H9 (cell line): ENCODE measurements around the gene BARD1. TPM values are rescaled to one million over a fixed set of nuclear protein-coding genes. Genes with fewer than 3 reads are reported as not detected.

Experiments used
- DNase-seq: peaks from one replicate; pipeline ENCODE4 v3.0.0-alpha.2; 2017
- H2AFZ ChIP-seq: one replicate; pipeline ENCODE4 v1.6.1; 2013; ENCODE audit warnings: mild to moderate bottlenecking, low read length, control low read depth, moderate library complexity
- H2AK5ac ChIP-seq: 2 replicates; pipeline ENCODE4 v1.6.1; 2013; ENCODE audit warnings: low read length, control low read depth, mixed read lengths; ENCODE audit not compliant: insufficient read length
- H2BK120ac ChIP-seq: one replicate; pipeline ENCODE4 v1.6.1; 2013; ENCODE audit warnings: low read depth, mild to moderate bottlenecking, low read length, control low read depth, inconsistent platforms; ENCODE audit not compliant: poor library complexity, severe bottlenecking
- H2BK12ac ChIP-seq: 2 replicates; pipeline ENCODE4 v1.6.1; 2013; ENCODE audit warnings: low read length, control low read depth, mixed read lengths, low read depth; ENCODE audit not compliant: insufficient read length
- H2BK15ac ChIP-seq: 2 replicates; pipeline ENCODE4 v1.6.1; 2013; ENCODE audit warnings: low read depth, low read length, control low read depth
- H2BK20ac ChIP-seq: one replicate; pipeline ENCODE4 v1.6.1; 2013; ENCODE audit warnings: low read depth, mild to moderate bottlenecking, low read length, control low read depth, inconsistent platforms; ENCODE audit not compliant: poor library complexity, severe bottlenecking
- H2BK5ac ChIP-seq: 2 replicates; pipeline ENCODE4 v1.6.1; 2013; ENCODE audit warnings: low read length, control low read depth, mixed read lengths; ENCODE audit not compliant: insufficient read length
- H3K14ac ChIP-seq: 2 replicates; pipeline ENCODE4 v1.6.1; 2013; ENCODE audit warnings: low read length, control low read depth; ENCODE audit not compliant: insufficient read depth
- H3K18ac ChIP-seq: 2 replicates; pipeline ENCODE4 v1.6.1; 2013; ENCODE audit warnings: low read depth, mild to moderate bottlenecking, mixed read lengths, low read length, control low read depth; ENCODE audit not compliant: insufficient read length
- H3K23ac ChIP-seq: 2 replicates; pipeline ENCODE4 v1.6.1; 2013; ENCODE audit warnings: low read length, control low read depth, mixed read lengths, low read depth; ENCODE audit not compliant: insufficient read length
- H3K23me2 ChIP-seq: 2 replicates; pipeline ENCODE4 v1.6.1; 2013; ENCODE audit warnings: low read depth, mild to moderate bottlenecking, mixed read lengths, low read length, control low read depth; ENCODE audit not compliant: insufficient read length, poor library complexity, severe bottlenecking
- H3K27ac ChIP-seq: 2 replicates; pipeline ENCODE4 v1.5.1; 2013; ENCODE audit warnings: low read length, control low read depth, mixed read lengths, low read depth; ENCODE audit not compliant: insufficient read length
- H3K27me3 ChIP-seq: 2 replicates; pipeline ENCODE4 v1.6.1; 2013; ENCODE audit warnings: low read length, control low read depth, inconsistent platforms; ENCODE audit not compliant: insufficient read depth
- H3K4ac ChIP-seq: 2 replicates; pipeline ENCODE4 v1.6.1; 2013; ENCODE audit warnings: low read depth, mild to moderate bottlenecking, control low read depth, inconsistent platforms, low read length, moderate library complexity
- H3K4me1 ChIP-seq: 2 replicates; pipeline ENCODE4 v1.6.1; 2013; ENCODE audit warnings: low read length, control low read depth, inconsistent platforms; ENCODE audit not compliant: insufficient read depth
- H3K4me2 ChIP-seq: 2 replicates; pipeline ENCODE4 v1.6.1; 2013; ENCODE audit warnings: low read length, control low read depth, mixed read lengths; ENCODE audit not compliant: insufficient read length, insufficient read depth
- H3K56ac ChIP-seq: 2 replicates; pipeline ENCODE4 v1.6.1; 2013; ENCODE audit warnings: low read depth, mild to moderate bottlenecking, mixed read lengths, low read length, control low read depth; ENCODE audit not compliant: insufficient read length
- H3K79me1 ChIP-seq: 2 replicates; pipeline ENCODE4 v1.6.1; 2013; ENCODE audit warnings: low read depth, mild to moderate bottlenecking, moderate library complexity, low read length, control low read depth, inconsistent platforms; ENCODE audit not compliant: insufficient read depth, poor library complexity, severe bottlenecking
- H3K79me2 ChIP-seq: 2 replicates; pipeline ENCODE4 v1.6.1; 2013; ENCODE audit warnings: low read length, control low read depth, inconsistent platforms; ENCODE audit not compliant: insufficient read depth
- H3K9ac ChIP-seq: 2 replicates; pipeline ENCODE4 v1.6.1; 2013; ENCODE audit warnings: low read length, control low read depth, mixed read lengths; ENCODE audit not compliant: insufficient read length; ENCODE audit errors: extremely low read depth
- H3K9me3 ChIP-seq: one replicate; pipeline ENCODE4 v1.6.1; 2013; ENCODE audit warnings: low read depth, low read length, inconsistent platforms; ENCODE audit not compliant: control insufficient read depth
- H3T11ph ChIP-seq: one replicate; pipeline ENCODE4 v1.6.1; 2013; ENCODE audit warnings: mild to moderate bottlenecking, low read length, control low read depth, inconsistent platforms
- H4K20me1 ChIP-seq: one replicate; pipeline ENCODE4 v1.6.1; 2013; ENCODE audit not compliant: control insufficient read depth, insufficient read length, insufficient read depth
- H4K5ac ChIP-seq: 2 replicates; pipeline ENCODE4 v1.6.1; 2013; ENCODE audit warnings: low read depth, mild to moderate bottlenecking, mixed read lengths, low read length, control low read depth; ENCODE audit not compliant: insufficient read length
- H4K8ac ChIP-seq: replicated peaks from 2 replicates; pipeline ENCODE4 v1.6.1; 2013; ENCODE audit warnings: low read length, control low read depth, mixed read lengths, low read depth; ENCODE audit not compliant: insufficient read length
- H4K91ac ChIP-seq: 2 replicates; pipeline ENCODE4 v1.6.1; 2013; ENCODE audit warnings: low read depth, mild to moderate bottlenecking, moderate library complexity, mixed read lengths, low read length, control low read depth; ENCODE audit not compliant: insufficient read length
- H3K27ac Mint-ChIP-seq, 3 experiments: 2 replicates in 2 of 3; 3 replicates in 1 of 3; pipeline ENCODE4 v1.8.0; 2020 to 2021; ENCODE audit warnings: mixed read lengths in 3 of 3, mild to moderate bottlenecking in 1 of 3, moderate library complexity in 1 of 3
- H3K27me3 Mint-ChIP-seq: 2 replicates; pipeline ENCODE4 v1.8.0; 2021; ENCODE audit warnings: low read depth, mild to moderate bottlenecking, moderate library complexity, mixed read lengths
- H3K36me3 Mint-ChIP-seq, 3 experiments: 2 replicates in 2 of 3; 3 replicates in 1 of 3; pipeline ENCODE4 v1.8.0; 2020 to 2021; ENCODE audit warnings: low read depth in 3 of 3, mixed read lengths in 3 of 3; ENCODE audit not compliant: insufficient read depth in 1 of 3
- H3K4me1 Mint-ChIP-seq, 2 experiments: 2 replicates each; pipeline ENCODE4 v1.8.0; 2020; ENCODE audit warnings: mixed read lengths in 2 of 2
- H3K4me3 Mint-ChIP-seq, 2 experiments: 2 replicates in 1 of 2; 3 replicates in 1 of 2; pipeline ENCODE4 v1.8.0; 2020 to 2021; ENCODE audit warnings: mild to moderate bottlenecking in 2 of 2, mixed read lengths in 2 of 2, moderate library complexity in 1 of 2
- H3K9me3 Mint-ChIP-seq, 2 experiments: 2 replicates in 1 of 2; 3 replicates in 1 of 2; pipeline ENCODE4 v1.8.0; 2020; ENCODE audit warnings: mild to moderate bottlenecking in 2 of 2, mixed read lengths in 2 of 2, moderate library complexity in 1 of 2
- CTCF ChIP-seq: fragments of 200-600 bp; sonication (generic); conservative IDR thresholded peaks from 3 replicates; pipeline ENCODE4 v1.8.0; 2021; ENCODE audit warnings: antibody characterized with exemption, mild to moderate bottlenecking
- WGBS: extraction: QIAGEN DNeasy Blood & Tissue Kit; methylation state at CpG from one replicate; pipeline ENCODE4 v1.1.7; 2013; ENCODE audit warnings: missing lambda C conversion rate, low lambda C conversion rate, mixed read lengths; ENCODE audit not compliant: insufficient read length; ENCODE audit errors: extremely low coverage; 5-methylcytosine and 5-hydroxymethylcytosine counted together
- total RNA-seq: library from RNA; stranded (reverse); gene quantifications from 2 replicates; pipeline ENCODE4 v1.2.1, GENCODE V29; 2021

Gene BARD1
- total RNA-seq, 1 experiment from 2014 or later = 30.6 TPM

GRCh38 chr2:214782671-214783070 is 26.8 kb downstream of the BARD1 start:
- Histone ChIP-seq H3K9ac (no peak overlapping the region), H2AFZ (no peak overlapping the region), H2BK120ac (no peak overlapping the region), H2AK5ac (no peak overlapping the region), H2BK15ac (no peak overlapping the region), H3K27me3 (no peaks in the 10 kb centered on the region), H2BK12ac (no peak overlapping the region), H3K9me3 (no peaks in the 10 kb centered on the region), H3K56ac (no peak overlapping the region), H3K14ac (no peak overlapping the region), H4K5ac (no peak overlapping the region), H3K23me2 (no peaks in the 10 kb centered on the region), H3K79me2 (no peaks in the 10 kb centered on the region; the same call in 1 of the 2 replicates), H3K4me1 (no peaks in the 10 kb centered on the region), H3K27ac (no peak overlapping the region), H2BK20ac (no peak overlapping the region), H3K18ac (no peak overlapping the region), H3K4ac (no peak overlapping the region), H2BK5ac (no peak overlapping the region), H3T11ph (no peak overlapping the region), H3K79me1 (no peaks in the 10 kb centered on the region), H3K23ac (no peak overlapping the region), H4K20me1 (no peaks in the 10 kb centered on the region), H4K91ac (no peak overlapping the region), H4K8ac (no peak overlapping the region), H3K4me2 (no peak overlapping the region)
- Mint-ChIP-seq H3K27me3 (no peaks in the 10 kb centered on the region), H3K36me3 (peaks cover 54 to 63% (median 62%) of the 10 kb centered on the region in 3 experiments), H3K4me1 (peaks cover 8 to 12% of the 10 kb centered on the region in 2 experiments), H3K27ac (no peak overlapping the region), H3K4me3 (no peak overlapping the region), H3K9me3 (peaks cover 5 to 7% of the 10 kb centered on the region in 2 experiments; a peak in 3 of 5 replicates)
- no peak for TF ChIP-seq CTCF
- no peak for DNase-seq
- WGBS = no CpG with 5 or more reads among the region's 1 CpG
